GM06990 (cell line): ENCODE measurements around the gene CBR3.
"Not testable (repeated sequence)": the region's sequence is repeated elsewhere in the genome, so short reads cannot be mapped to it uniquely, and the experiment has no call there.

Experiments used
- DNase-seq: peaks from one replicate; pipeline ENCODE4 v3.0.0-alpha.2; 2011; ENCODE audit not compliant: insufficient read length; ENCODE audit errors: extremely low read depth
- H3K27me3 ChIP-seq: replicated peaks from 2 replicates; pipeline ENCODE4 v1.6.0; 2011; ENCODE audit warnings: low read length; ENCODE audit not compliant: control insufficient read depth, insufficient read depth
- H3K36me3 ChIP-seq: 2 replicates; pipeline ENCODE4 v1.5.1; 2011; ENCODE audit warnings: low read length; ENCODE audit not compliant: control insufficient read depth, insufficient read depth
- H3K4me3 ChIP-seq: replicated peaks from 2 replicates; pipeline ENCODE4 v1.5.1; 2011; ENCODE audit warnings: low read depth, mild to moderate bottlenecking, control low read depth, low read length
- TF ChIP-seq, protein P1 (sequence below): IDR thresholded peaks from 2 replicates; pipeline ENCODE4 v1.5.1; 2011; ENCODE audit warnings: low read length, control low read depth, mild to moderate bottlenecking, inconsistent platforms; ENCODE audit not compliant: insufficient read depth, poor library complexity, severe bottlenecking

CBR3 gene

DNA sequence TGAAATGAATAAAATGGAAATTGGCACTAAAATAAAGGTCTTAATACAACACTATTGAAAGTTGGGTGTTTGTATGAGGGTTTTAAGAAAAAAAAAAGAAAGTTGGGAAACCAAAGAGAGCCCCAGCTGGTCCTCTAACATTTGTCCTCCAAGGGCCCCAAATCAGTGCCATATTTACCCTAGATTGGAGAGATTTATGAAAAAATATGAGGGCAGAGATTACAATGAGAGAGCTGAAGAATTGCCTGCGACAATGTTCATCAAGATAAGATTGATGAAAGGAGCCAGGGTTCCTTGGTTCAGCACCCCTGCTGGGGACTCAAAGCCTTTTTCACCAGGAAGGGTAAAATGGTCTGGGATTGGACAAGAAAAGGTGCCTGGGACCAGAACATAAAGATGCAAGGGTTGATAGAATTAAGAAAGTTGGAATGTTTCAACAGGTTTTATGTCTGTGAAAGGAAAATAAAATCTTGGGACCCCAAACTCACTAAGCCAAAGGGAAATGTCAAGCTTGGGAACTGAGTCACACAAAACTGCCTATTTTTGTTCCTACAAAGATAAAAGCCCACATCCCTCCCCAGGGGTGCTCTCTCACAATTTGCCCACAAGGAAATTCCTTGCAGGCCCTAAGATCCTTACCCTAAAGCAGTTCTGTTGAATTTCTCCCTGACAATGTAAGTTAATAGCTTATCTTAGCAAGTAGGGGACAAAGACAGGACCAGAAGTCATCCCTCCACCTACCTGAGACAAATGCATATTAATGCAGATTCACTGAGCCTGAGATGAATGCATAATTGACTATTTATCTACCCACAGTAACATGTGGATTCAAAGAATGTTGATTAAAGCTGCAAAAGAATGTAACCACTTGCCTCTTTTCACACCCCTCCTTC is 38.2 kb upstream of the CBR3 start:
- H3K27me3 ChIP-seq, result no peaks in the 10 kb centered on the region
- no peak overlapping the region for H3K4me3 ChIP-seq
- H3K36me3 ChIP-seq, result no peaks in the 10 kb centered on the region
- TF ChIP-seq, protein P1, sequence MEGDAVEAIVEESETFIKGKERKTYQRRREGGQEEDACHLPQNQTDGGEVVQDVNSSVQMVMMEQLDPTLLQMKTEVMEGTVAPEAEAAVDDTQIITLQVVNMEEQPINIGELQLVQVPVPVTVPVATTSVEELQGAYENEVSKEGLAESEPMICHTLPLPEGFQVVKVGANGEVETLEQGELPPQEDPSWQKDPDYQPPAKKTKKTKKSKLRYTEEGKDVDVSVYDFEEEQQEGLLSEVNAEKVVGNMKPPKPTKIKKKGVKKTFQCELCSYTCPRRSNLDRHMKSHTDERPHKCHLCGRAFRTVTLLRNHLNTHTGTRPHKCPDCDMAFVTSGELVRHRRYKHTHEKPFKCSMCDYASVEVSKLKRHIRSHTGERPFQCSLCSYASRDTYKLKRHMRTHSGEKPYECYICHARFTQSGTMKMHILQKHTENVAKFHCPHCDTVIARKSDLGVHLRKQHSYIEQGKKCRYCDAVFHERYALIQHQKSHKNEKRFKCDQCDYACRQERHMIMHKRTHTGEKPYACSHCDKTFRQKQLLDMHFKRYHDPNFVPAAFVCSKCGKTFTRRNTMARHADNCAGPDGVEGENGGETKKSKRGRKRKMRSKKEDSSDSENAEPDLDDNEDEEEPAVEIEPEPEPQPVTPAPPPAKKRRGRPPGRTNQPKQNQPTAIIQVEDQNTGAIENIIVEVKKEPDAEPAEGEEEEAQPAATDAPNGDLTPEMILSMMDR, result no peak
- DNase-seq, result no peak

DNA sequence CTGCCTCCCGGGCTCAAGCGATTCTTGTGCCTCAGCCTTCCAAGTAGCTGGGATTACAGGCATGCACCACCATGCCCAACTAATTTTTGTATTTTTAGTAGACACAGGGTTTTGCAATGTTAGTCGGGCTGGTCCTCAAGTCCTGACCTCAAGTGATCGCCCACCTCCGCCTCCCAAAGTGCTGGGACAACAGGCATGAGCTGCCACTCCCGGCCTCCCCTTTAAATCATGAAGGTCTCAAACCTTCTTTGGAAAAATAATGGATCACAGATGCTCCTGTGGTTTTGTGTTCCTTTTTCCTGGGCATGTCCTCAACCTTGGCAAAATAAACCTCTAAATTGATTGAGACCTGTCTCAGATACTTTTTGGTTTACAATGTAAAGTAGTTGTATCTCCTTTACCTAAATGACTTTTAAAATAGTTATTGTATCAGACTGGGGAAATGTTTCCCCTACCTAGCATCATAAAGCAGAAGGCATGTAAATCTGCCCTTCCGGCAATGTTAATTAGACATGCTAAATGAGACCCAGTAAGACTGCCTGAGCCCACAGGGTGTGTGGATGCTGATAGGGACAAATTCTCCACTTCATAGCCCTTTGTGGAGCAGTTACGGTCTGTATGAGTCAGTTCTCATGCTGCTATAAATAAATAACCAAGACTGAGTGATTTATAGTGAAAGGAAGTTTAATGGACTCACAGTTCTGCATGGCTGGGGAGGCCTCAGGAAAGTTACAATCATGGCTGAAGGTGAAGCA is 37.3 kb upstream of the CBR3 start:
- Histone ChIP-seq H3K27me3 (no peaks in the 10 kb centered on the region), H3K36me3 (no peaks in the 10 kb centered on the region), H3K4me3 (no peak overlapping the region)
- TF ChIP-seq, protein P1, result no peak
- DNase-seq, result peak; percentile 56

DNA sequence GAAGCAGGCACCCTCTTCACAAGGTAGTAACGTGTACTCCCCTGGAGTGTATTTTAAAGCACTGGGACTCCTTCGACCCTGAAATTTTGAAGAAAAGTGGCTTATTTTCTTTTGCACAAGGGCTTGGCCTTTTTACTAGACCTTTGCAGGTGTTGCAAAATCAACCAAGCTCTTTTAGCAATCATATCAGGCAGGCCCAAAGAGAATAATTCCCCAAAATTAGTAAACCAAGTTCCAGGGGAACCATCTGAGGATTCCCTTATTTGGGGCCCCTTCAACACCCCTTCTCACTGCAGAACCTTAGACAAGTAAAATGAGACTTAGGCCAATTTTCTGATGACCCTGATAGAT is 36.7 kb upstream of the CBR3 start:
- DNase-seq, result no peak
- TF ChIP-seq, protein P1, result no peak
- H3K4me3 ChIP-seq, result no peak overlapping the region
- no peaks in the 10 kb centered on the region for H3K36me3 ChIP-seq
- H3K27me3 ChIP-seq, result no peaks in the 10 kb centered on the region

DNA sequence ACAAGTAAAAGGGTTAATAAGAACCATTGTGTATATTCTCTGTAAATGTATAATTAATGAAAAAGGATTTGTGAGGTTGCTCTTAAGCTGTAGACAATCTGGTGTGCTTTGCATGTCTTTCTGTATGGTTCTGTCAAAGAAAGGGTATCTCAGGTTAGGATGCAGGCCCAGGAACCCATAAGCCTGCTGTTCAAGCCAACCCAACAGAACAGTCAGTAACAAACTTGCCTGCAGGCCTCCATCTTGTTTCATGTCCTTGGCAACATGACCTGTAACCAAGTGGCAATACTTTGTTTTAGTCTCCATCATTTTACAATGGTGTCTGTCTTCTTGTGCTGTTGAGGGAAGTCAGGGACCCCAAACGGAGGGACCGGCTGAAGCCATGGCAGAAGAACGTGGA is 35.9 kb upstream of the CBR3 start:
- TF ChIP-seq, protein P1, result no peak
- H3K36me3 ChIP-seq, result no peaks in the 10 kb centered on the region
- H3K27me3 ChIP-seq, result no peaks in the 10 kb centered on the region
- H3K4me3 ChIP-seq, result no peak overlapping the region
- no peak for DNase-seq

DNA sequence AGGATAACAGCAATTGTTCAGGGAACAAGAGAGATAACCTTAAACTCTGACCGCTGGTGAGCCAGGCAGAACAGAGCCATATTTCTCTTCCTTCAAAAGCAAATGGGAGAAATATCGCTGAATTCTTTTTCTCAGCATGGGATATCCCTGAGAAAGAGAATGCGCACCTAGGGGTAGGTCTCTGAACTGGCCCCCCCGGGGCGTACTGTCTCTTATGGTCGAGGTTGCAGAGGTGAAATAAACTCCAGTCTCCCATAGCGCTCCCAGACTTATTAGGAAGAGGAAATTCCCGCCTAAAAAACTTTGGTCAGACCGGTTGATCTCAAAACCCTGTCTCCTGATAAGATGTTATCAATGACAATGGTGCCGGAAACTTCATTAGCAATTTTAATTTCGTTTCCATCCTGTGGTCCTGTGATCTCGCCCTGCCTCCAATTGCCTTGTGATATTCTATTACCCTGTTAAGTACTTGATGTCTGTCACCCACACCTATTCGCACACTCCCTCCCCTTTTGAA is 35.1 kb upstream of the CBR3 start:
- not testable (repeated sequence) for H3K27me3 ChIP-seq, DNase-seq, H3K4me3 ChIP-seq, H3K36me3 ChIP-seq

DNA sequence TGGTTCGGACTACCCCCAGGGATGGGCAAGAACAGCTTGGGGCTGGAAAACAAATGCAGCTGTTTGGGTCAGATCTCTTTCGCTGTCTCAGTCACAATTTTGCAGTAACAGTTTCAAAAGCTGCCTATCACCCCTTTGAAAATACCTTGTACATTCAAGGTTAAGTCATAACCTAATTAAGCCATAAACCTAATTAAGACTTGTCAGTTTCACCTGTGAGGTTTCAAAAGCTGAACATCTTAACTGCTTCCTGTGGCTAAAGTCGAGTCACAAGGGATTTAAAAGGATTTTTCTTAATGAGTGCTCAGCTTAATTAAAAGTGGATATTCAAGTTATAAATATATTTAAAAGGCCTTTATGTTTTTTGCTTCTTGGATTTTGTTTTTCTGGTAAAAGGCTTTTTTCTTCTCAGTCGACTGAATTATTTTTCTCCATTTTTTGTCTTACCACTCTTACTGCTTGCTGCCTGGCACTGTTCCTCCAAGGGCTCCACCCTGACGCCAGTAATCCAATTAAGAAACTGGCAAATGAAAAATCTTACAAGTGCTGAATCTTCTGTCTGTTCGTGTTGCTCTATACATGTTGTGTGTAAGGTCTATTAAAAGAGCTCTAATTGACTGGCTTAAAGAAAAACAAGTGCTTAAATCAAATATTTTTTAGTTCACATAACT is 33.8 kb upstream of the CBR3 start:
- Histone ChIP-seq H3K36me3 (no peaks in the 10 kb centered on the region), H3K27me3 (no peaks in the 10 kb centered on the region; the same call in 1 of the 2 replicates), H3K4me3 (no peak overlapping the region)
- TF ChIP-seq, protein P1, result no peak
- no peak for DNase-seq
